HG02759 (cell line): ENCODE data around the gene SAMD11.
"Not testable (repeated sequence)": the region's sequence is repeated elsewhere in the genome, so short reads cannot be mapped to it uniquely, and the experiment has no call there.

Experiments
- ATAC-seq: cut with Tn5 transposase; IDR thresholded peaks from one replicate; pipeline ENCODE4 v1.9.1; 2021; ENCODE audit warnings: mild to moderate bottlenecking, moderate library complexity; ENCODE audit not compliant: unreplicated experiment

SAMD11 gene

GRCh38 chr1:923131-923990, at the start of gene SAMD11:
Gene SAMD11 (plus strand): TSS chr1:923923. CDS start chr1:924432, 509 bp downstream.
- no peak for ATAC-seq

- not testable (repeated sequence) for ATAC-seq
Observed at GRCh38 chr1:876428-877208, 47.1 kb upstream of the SAMD11 start.

- ATAC-seq = not testable (repeated sequence)
Observed at GRCh38 chr1:877209-877986, 46.3 kb upstream of the SAMD11 start.

GRCh38 chr1:880511-880910, 43.2 kb upstream of the SAMD11 start:
- not testable (repeated sequence) for ATAC-seq

GRCh38 chr1:880915-881314, 42.8 kb upstream of the SAMD11 start:
- not testable (repeated sequence) for ATAC-seq

- ATAC-seq = no peak
Observed at GRCh38 chr1:886311-886710, 37.4 kb upstream of the SAMD11 start.

- ATAC-seq = no peak
Observed at GRCh38 chr1:886760-887159, 37.0 kb upstream of the SAMD11 start.

GRCh38 chr1:888297-888696, 35.4 kb upstream of the SAMD11 start:
- no peak for ATAC-seq

- ATAC-seq = not testable (repeated sequence)
Observed at GRCh38 chr1:889774-890173, 33.9 kb upstream of the SAMD11 start.

GRCh38 chr1:890234-890633, 33.5 kb upstream of the SAMD11 start:
- not testable (repeated sequence) for ATAC-seq

- ATAC-seq = no peak
Observed at GRCh38 chr1:890661-891060, 33.1 kb upstream of the SAMD11 start.

GRCh38 chr1:897226-897625, 26.5 kb upstream of the SAMD11 start:
- no peak for ATAC-seq

- not testable (repeated sequence) for ATAC-seq
Observed at GRCh38 chr1:897951-898350, 25.8 kb upstream of the SAMD11 start.

GRCh38 chr1:899636-900317, 23.9 kb upstream of the SAMD11 start:
- no peak for ATAC-seq

GRCh38 chr1:901108-901859, 22.4 kb upstream of the SAMD11 start:
- ATAC-seq = no peak

- no peak for ATAC-seq
Observed at GRCh38 chr1:902802-903201, 20.9 kb upstream of the SAMD11 start.

GRCh38 chr1:903305-903704, 20.4 kb upstream of the SAMD11 start:
- ATAC-seq = no peak

GRCh38 chr1:903721-904271, 19.9 kb upstream of the SAMD11 start:
- ATAC-seq = no peak

GRCh38 chr1:904310-904950, 19.3 kb upstream of the SAMD11 start:
- peak; percentile 68 for ATAC-seq
